HepG2 (cell line): ENCODE results near the gene LSM14B. TPM values are rescaled to one million over a fixed set of nuclear protein-coding genes. Genes with fewer than 3 reads are reported as not detected.

ENCODE experiments used
- ATAC-seq: fragments of 200-7000 bp; cut with Tn5 transposase; 3 replicates; pipeline ENCODE4 v1.9.1; 2020; ENCODE audit warnings: mild to moderate bottlenecking, moderate library complexity
- BruUV-seq: library from RNA; stranded (reverse); fragments of 400-500 nt; replicated peaks from 2 replicates; lab custom pipeline; 2021; lab: Mats Ljungman, UMichigan
- CTCF ChIA-PET: fragments of 300-600 bp; formaldehyde crosslinking; extraction: SDS; loops from one replicate; lab custom pipeline; 2021; ENCODE audit warnings: low total read pairs, inconsistent platforms, low intra/inter-chr PET ratio; lab: Yijun Ruan, JAX
- POLR2A ChIA-PET: fragments of 350-600 bp; sonication (Branson Sonifier 250); formaldehyde crosslinking; loops from one replicate; lab custom pipeline; 2020; ENCODE audit warnings: antibody characterized with exemption, inconsistent platforms; lab: Yijun Ruan, JAX
- DNase-seq: peaks from one replicate; pipeline ENCODE4 v3.0.0-alpha.2; 2015; ENCODE audit warnings: low spot score
- FAIRE-seq: peaks from 3 replicates; lab custom pipeline; 2011; peaks lifted over from hg19 to GRCh38; lab: Jason Lieb, UNC
- H2AFZ ChIP-seq: one replicate; pipeline ENCODE4 v1.6.1; 2011; ENCODE audit warnings: low read length, inconsistent platforms
- H3K27ac ChIP-seq: fragments of 300-600 bp; 3 replicates; pipeline ENCODE4 v1.8.0; 2011; ENCODE audit warnings: mixed run types, mild to moderate bottlenecking, mixed read lengths, low read length, inconsistent platforms; ENCODE audit not compliant: insufficient read depth; ENCODE audit errors: extremely low read length
- H3K27me3 ChIP-seq, 2 experiments: fragments of 200-600 bp in 1 of 2; 2 replicates in 1 of 2; 3 replicates in 1 of 2; pipeline versions ENCODE4 v1.6.0 to v1.8.0; 2011; ENCODE audit warnings: low read length in 2 of 2, mild to moderate bottlenecking in 2 of 2, moderate library complexity in 2 of 2, inconsistent platforms in 1 of 2; ENCODE audit not compliant: insufficient read depth in 2 of 2, control insufficient read depth in 1 of 2
- H3K36me3 ChIP-seq, 2 experiments: fragments of 200-600 bp in 1 of 2; replicated peaks in 1 of 2; 2 replicates in 1 of 2; 3 replicates in 1 of 2; pipeline versions ENCODE4 v1.5.1 to v1.8.0; 2011; ENCODE audit warnings: low read length in 2 of 2, inconsistent platforms in 1 of 2; ENCODE audit not compliant: insufficient read depth in 2 of 2, control insufficient read depth in 1 of 2
- H3K4me1 ChIP-seq: 2 replicates; pipeline ENCODE4 v1.5.1; 2012; ENCODE audit warnings: low read length, inconsistent platforms; ENCODE audit not compliant: insufficient read depth
- H3K4me2 ChIP-seq: 2 replicates; pipeline ENCODE4 v1.6.0; 2011; ENCODE audit warnings: low read depth, low read length, inconsistent platforms
- H3K4me3 ChIP-seq, 3 experiments: fragments of 200-600 bp in 1 of 3; sonication (generic), shearing (Covaris generic) in 1 of 3; replicated peaks in 1 of 3; 2 replicates each; pipeline ENCODE4 v1.5.1; 2011 to 2016; ENCODE audit warnings: low read length in 3 of 3, inconsistent platforms in 2 of 3, low read depth in 2 of 3, mild to moderate bottlenecking in 2 of 3, control low read depth in 1 of 3, mixed read lengths in 1 of 3; ENCODE audit not compliant: insufficient read depth in 1 of 3
- H3K79me2 ChIP-seq: one replicate; pipeline ENCODE4 v1.6.1; 2011; ENCODE audit warnings: low read length, inconsistent platforms; ENCODE audit not compliant: insufficient read depth
- H3K9ac ChIP-seq: 2 replicates; pipeline ENCODE4 v1.6.0; 2011; ENCODE audit warnings: mild to moderate bottlenecking, low read depth, low read length, inconsistent platforms; ENCODE audit not compliant: insufficient read depth
- H3K9me3 ChIP-seq: 2 replicates; pipeline ENCODE4 v1.5.1; 2012; ENCODE audit warnings: mild to moderate bottlenecking, low read length
- H4K20me1 ChIP-seq: 2 replicates; pipeline ENCODE4 v1.6.0; 2011; ENCODE audit warnings: inconsistent platforms, mild to moderate bottlenecking, low read length, moderate library complexity; ENCODE audit not compliant: insufficient read depth
- AGO2 ChIP-seq: fragments of 200-400 bp; formaldehyde crosslinking; optimal IDR thresholded peaks from 2 replicates; pipeline ENCODE3; 2017; ENCODE audit warnings: mild to moderate bottlenecking, low read depth, low read length, moderate library complexity
- DNMT3B ChIP-seq: conservative IDR thresholded peaks from 2 replicates; pipeline ENCODE4 v1.6.1; 2016; ENCODE audit warnings: missing biosample characterization, control low read depth
- FOXC1 ChIP-seq: sonication (generic); formaldehyde crosslinking; IDR thresholded peaks from 2 replicates; pipeline ENCODE4 v1.8.0; 2022; ENCODE audit warnings: mild to moderate bottlenecking, missing genetic modification reagents, borderline replicate concordance
- FOXO1 ChIP-seq: sonication (generic); formaldehyde crosslinking; IDR thresholded peaks from 2 replicates; pipeline ENCODE4 v1.4.0; 2020; ENCODE audit warnings: missing genetic modification reagents
- FUBP1 ChIP-seq: sonication (generic); formaldehyde crosslinking; IDR thresholded peaks from 2 replicates; pipeline ENCODE4 v1.5.1; 2020; ENCODE audit warnings: missing genetic modification reagents, mild to moderate bottlenecking, borderline replicate concordance
- HMGA1 ChIP-seq: sonication (generic); formaldehyde crosslinking; conservative IDR thresholded peaks from 2 replicates; pipeline ENCODE4 v1.4.0; 2020; ENCODE audit warnings: missing genetic modification reagents
- HOXA3 ChIP-seq: sonication (generic); formaldehyde crosslinking; IDR thresholded peaks from 2 replicates; pipeline ENCODE4 v1.5.0; 2020; ENCODE audit warnings: missing genetic modification reagents
- PRMT3 ChIP-seq: sonication (generic); formaldehyde crosslinking; IDR thresholded peaks from 2 replicates; pipeline ENCODE4 v1.8.1; 2022; ENCODE audit warnings: low read depth, mild to moderate bottlenecking, moderate library complexity, missing genetic modification reagents, borderline replicate concordance
- SMARCC2 ChIP-seq: fragments of 450-650 bp; IDR thresholded peaks from 2 replicates; pipeline ENCODE4 v1.6.1; 2017; ENCODE audit warnings: antibody characterized with exemption, mild to moderate bottlenecking
- TCF7 ChIP-seq: sonication (generic); IDR thresholded peaks from 2 replicates; pipeline ENCODE4 v1.6.1; 2016; ENCODE audit warnings: antibody characterized with exemption, low read depth
- TEAD3 ChIP-seq: optimal IDR thresholded peaks from 2 replicates; pipeline ENCODE3; 2016; ENCODE audit warnings: borderline replicate concordance
- YY1 ChIP-seq: IDR thresholded peaks from 2 replicates; pipeline ENCODE4 v1.6.1; 2011; ENCODE audit warnings: low read length, low read depth, moderate library complexity, mild to moderate bottlenecking; ENCODE audit not compliant: insufficient read depth, insufficient replicate concordance
- ZNF224 ChIP-seq: sonication (generic); formaldehyde crosslinking; IDR thresholded peaks from 2 replicates; pipeline ENCODE4 v1.5.0; 2020; ENCODE audit warnings: mild to moderate bottlenecking, missing genetic modification reagents
- ZNF264 ChIP-seq: sonication (generic); formaldehyde crosslinking; IDR thresholded peaks from 2 replicates; pipeline ENCODE4 v1.4.0; 2020; ENCODE audit warnings: missing genetic modification reagents
- ZNF414 ChIP-seq: sonication (generic); formaldehyde crosslinking; IDR thresholded peaks from 2 replicates; pipeline ENCODE4 v1.5.0; 2020; ENCODE audit warnings: missing genetic modification reagents
- ZNF614 ChIP-seq: IDR thresholded peaks from 2 replicates; pipeline ENCODE4 v1.6.1; 2018; ENCODE audit warnings: missing biosample characterization, missing genetic modification reagents, inconsistent platforms, borderline replicate concordance
- WGBS: methylation state at CpG from one replicate; pipeline ENCODE4 v1.1.6; 2017; ENCODE audit warnings: low lambda C conversion rate; 5-methylcytosine and 5-hydroxymethylcytosine counted together
- in situ Hi-C: cut with HindIII; loops from 2 replicates; pipeline ENCODE4 v1.10.0; 2017; ENCODE audit warnings: low pct_unique_long_range_greater_than_20kb; ENCODE audit not compliant: extremely low pct_ligation_motif_present
- intact Hi-C: fragments of 100-400 bp; cut with micrococcal nuclease; formaldehyde crosslinking; loops from one replicate; pipeline ENCODE4 v1.10.0; 2022; ENCODE audit not compliant: unreplicated experiment
- polyA plus RNA-seq, 8 experiments: library from polyadenylated mRNA; depleted of rRNA in 3 of 8; stranded (reverse) in 7 of 8; unstranded in 1 of 8; fragments of >200 nt; fragmentation: Illumina TruSeq in 4 of 8; extraction: Trizol in 4 of 8; gene quantifications; 2 replicates each; pipeline versions ENCODE4 v1.2.1 to v1.2.3, GENCODE V29; 2011 to 2016; ENCODE audit warnings: low read depth in 4 of 8, missing spikeins in 1 of 8, mixed read lengths in 1 of 8; ENCODE audit not compliant: insufficient read depth in 1 of 8
- total RNA-seq, 5 experiments: library from RNA; depleted of rRNA; stranded (reverse); fragments of >200 nt; fragmentation: Illumina TruSeq; extraction: Trizol; gene quantifications; 2 replicates each; pipeline ENCODE4 v1.2.3, GENCODE V29; 2016; ENCODE audit warnings: low read depth in 1 of 5

The LSM14B gene
- total and polyA plus RNA-seq, 2 of the 13 experiments (the other 11 are each of a cell fraction or from before 2014, with no cell fraction given) = 43.3 to 79.2 TPM

- Histone ChIP-seq H4K20me1 (no peaks in the 10 kb centered on the region), H3K36me3 (peaks cover 29 to 48% of the 10 kb centered on the region in 2 experiments), H2AFZ (no peak overlapping the region), H3K27ac (no peak overlapping the region), H3K9ac (no peak overlapping the region), H3K9me3 (no peaks in the 10 kb centered on the region), H3K4me1 (no peaks in the 10 kb centered on the region), H3K4me3 (no peak overlapping the region), H3K79me2 (no peaks in the 10 kb centered on the region)
- intact Hi-C loops = no loop called here
- 98% methylated on average over 10 of the region's 10 CpGs for WGBS
- no TSS peak for BruUV-seq
- TF ChIP-seq HOXA3 (CRISPR knock-in tag) = no peak
- TF ChIP-seq AGO2 = no peak
- no peak for TF ChIP-seq YY1
- TF ChIP-seq PRMT3 (CRISPR knock-in tag) = no peak
- no peak for TF ChIP-seq FUBP1 (CRISPR knock-in tag)
- TF ChIP-seq TEAD3 (CRISPR knock-in tag) = no peak
- TF ChIP-seq DNMT3B (CRISPR knock-in tag) = no peak
- TF ChIP-seq ZNF614 (CRISPR knock-in tag) = no peak
- no peak for TF ChIP-seq ZNF414 (CRISPR knock-in tag)
- no peak for TF ChIP-seq FOXO1
- no peak for TF ChIP-seq SMARCC2
- no peak for TF ChIP-seq HMGA1
- TF ChIP-seq FOXC1 (CRISPR knock-in tag) = no peak
- TF ChIP-seq TCF7 = no peak
- TF ChIP-seq ZNF264 (CRISPR knock-in tag) = no peak
- TF ChIP-seq ZNF224 (CRISPR knock-in tag) = no peak
- TF ChIP-seq, all 625 proteins: peak for 0
- ATAC-seq (0 out of 3 replicates have a peak, but pooled peaks have one; percentile 7), DNase-seq (no peak), FAIRE-seq (no peak)
- Histone ChIP-seq H3K27me3 (no peaks in the 10 kb centered on the region; a peak in 1 of 5 replicates), H3K4me2 (no peak overlapping the region)
- in situ Hi-C loops = no loop called here
- CTCF ChIA-PET = no interaction called here
- POLR2A ChIA-PET = no interaction called here
These were observed 53.4 kb downstream of the LSM14B start for GRCh38 chr20:62175711-62176110.
